GM18907 (cell line): ENCODE results near the gene SLC35F2.
"Not testable (repeated sequence)": the region's sequence is repeated elsewhere in the genome, so short reads cannot be mapped to it uniquely, and the experiment has no call there.

Source experiments
- ATAC-seq: cut with Tn5 transposase; IDR thresholded peaks from one replicate; pipeline ENCODE4 v1.9.1; 2021; ENCODE audit warnings: mild to moderate bottlenecking, moderate library complexity; ENCODE audit not compliant: unreplicated experiment

Gene SLC35F2, protein sequence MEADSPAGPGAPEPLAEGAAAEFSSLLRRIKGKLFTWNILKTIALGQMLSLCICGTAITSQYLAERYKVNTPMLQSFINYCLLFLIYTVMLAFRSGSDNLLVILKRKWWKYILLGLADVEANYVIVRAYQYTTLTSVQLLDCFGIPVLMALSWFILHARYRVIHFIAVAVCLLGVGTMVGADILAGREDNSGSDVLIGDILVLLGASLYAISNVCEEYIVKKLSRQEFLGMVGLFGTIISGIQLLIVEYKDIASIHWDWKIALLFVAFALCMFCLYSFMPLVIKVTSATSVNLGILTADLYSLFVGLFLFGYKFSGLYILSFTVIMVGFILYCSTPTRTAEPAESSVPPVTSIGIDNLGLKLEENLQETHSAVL

GRCh38 chr11:107858217-107859070 lies at the start of gene SLC35F2:
Gene SLC35F2 (minus strand): TSS chr11:107858787. CDS start chr11:107858767, 20 bp downstream.
- ATAC-seq, result peak; percentile 94

DNA sequence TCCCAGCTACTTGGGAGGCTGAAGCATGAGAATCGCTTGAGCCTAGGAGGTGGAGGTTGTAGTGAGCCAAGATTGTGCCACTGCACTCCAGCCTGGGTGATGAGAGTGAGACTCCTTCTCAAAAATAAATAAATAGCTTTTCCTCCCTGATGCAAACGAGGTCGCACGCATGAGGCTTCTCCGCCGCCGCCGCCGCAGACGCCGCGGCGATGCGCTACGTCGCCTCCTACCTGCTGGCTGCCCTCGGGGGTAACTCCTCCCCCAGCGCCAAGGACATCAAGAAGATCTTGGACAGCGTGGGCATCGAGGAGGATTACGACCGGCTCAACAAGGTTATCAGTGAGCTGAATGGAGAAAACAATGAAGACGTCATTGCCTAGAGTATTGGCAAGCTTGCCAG lies 49.6 kb upstream of the SLC35F2 start:
- ATAC-seq, result no peak

DNA sequence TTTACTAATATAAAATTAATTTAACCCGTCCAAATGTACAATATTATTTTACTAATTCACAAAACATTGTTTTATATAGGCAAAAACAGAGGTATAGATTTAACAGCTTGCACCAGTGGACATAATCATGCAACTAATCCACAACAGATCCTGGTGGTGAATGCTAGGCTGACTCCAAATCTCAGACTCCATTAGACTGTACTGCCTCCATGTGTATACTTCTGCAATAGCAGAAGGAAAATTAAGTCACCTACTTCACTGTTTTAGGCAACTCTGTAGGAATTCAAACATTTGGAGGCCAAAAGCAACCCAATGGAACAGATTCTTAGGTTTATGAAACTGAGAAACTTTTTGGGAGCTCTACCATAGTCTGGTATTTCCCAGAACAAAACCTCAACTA lies 39.7 kb upstream of the SLC35F2 start:
- ATAC-seq, result peak; percentile 78

- no peak for ATAC-seq
Measured at GRCh38 chr11:107882095-107882820, 23.7 kb upstream of the SLC35F2 start.

DNA sequence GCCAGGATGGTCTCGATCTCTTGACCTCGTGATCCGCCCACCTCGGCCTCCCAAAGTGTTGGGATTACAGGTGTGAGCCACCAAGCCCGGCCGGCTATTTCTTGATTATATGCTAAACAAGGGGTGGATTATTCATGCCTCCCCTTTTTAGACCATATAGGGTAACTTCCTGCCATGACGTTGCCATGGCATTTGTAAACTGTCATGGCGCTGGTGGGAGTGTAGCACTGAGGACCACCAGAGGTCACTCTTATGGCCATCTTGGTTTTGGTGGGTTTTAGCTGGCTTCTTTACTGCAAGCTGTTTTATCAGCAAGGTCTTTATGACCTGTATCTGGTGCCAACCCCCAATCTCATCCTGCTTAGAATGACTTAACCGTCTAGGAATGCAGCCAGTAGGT lies 22.9 kb upstream of the SLC35F2 start:
- not testable (repeated sequence) for ATAC-seq

DNA sequence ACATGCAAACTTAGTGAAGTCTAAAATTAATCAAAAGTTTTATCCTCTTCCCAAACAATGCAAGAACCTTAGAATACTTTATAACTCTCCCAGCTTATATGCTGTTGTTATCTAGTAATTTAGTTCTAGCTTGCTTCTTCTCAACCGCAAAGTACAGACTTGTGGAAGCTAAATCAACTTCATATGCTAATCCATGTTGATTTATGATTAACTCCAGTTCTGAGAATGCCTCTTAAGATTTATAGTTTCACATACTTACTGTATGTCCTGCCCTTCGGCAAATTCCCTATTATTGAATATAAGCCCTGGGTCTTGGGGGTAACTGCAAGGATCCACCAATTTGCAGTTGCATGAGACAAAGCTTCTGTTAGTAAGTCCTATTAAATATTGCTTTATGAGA lies 17.6 kb upstream of the SLC35F2 start:
- ATAC-seq, result no peak

DNA sequence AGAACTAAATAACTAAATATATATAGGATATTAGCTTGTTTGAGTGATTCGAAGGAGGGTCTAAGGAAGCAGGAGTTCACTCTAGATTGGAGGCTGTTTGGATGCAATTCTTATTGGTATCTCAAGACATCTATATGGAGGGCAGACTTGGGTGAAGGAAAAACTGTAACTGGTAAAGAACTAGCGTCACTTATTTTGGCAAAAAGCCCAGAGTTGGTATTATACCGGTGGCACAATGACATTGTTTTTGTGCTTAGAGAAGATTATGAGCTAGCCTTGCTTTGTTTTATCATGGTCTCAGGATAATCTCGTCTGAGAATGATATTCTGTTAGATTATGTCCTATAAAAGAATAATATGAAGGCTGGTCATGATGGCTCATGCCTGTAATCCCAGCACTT lies 6.0 kb upstream of the SLC35F2 start:
- ATAC-seq, result no peak

- ATAC-seq, result no peak
Measured at GRCh38 chr11:107860688-107861087, 2.1 kb upstream of the SLC35F2 start.

GRCh38 chr11:107860240-107860620 lies 1.6 kb upstream of the SLC35F2 start:
- ATAC-seq, result not testable (repeated sequence)

- ATAC-seq, result peak; percentile 23
Measured at GRCh38 chr11:107859459-107860239, 1.1 kb upstream of the SLC35F2 start.

- no peak for ATAC-seq
Measured at GRCh38 chr11:107857550-107858216, 904 bp downstream of the SLC35F2 start.

- no peak for ATAC-seq
Measured at GRCh38 chr11:107856981-107857517, 1.5 kb downstream of the SLC35F2 start.

DNA sequence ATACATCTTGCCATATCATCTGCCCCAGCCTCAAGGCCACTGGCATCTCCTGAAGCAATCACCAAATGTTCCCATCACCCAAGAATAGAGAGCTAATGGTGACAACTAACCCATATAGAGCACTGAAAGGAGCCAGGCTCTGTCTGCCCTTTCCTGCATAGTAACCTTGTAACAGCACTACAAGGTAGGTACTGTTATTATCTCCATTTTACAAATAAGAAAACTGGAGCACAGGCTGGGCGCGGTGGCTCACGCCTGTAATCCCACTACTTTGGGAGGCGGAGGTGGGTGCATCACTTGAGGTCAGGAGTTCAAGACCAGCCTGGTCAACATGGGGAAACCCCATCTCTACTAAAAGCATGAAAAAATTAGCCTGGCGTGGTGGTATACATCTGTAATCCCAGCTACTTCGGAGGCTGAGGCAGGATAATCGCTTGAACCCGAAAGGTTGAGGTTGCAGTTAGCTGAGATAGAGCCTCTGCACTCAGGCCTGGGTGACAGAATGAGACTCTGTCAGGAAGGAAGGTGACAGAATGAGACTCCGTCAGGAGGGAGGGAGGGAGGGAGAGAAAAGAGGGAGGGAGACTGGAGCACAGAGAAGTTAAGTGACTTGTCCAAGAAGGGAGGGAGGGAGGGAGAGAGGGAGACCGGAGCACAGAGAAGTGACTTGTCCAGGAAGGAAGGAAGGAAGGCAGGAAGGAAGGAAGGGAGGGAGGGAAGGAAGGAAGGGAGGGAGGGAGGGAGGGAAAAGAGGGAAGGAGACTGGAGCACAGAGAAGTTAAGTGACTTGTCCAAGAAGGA lies 2.2 kb downstream of the SLC35F2 start:
- no peak for ATAC-seq

GRCh38 chr11:107853070-107853469 lies 5.5 kb downstream of the SLC35F2 start:
- ATAC-seq, result no peak

GRCh38 chr11:107851704-107852310 lies 6.8 kb downstream of the SLC35F2 start:
- no peak for ATAC-seq

DNA sequence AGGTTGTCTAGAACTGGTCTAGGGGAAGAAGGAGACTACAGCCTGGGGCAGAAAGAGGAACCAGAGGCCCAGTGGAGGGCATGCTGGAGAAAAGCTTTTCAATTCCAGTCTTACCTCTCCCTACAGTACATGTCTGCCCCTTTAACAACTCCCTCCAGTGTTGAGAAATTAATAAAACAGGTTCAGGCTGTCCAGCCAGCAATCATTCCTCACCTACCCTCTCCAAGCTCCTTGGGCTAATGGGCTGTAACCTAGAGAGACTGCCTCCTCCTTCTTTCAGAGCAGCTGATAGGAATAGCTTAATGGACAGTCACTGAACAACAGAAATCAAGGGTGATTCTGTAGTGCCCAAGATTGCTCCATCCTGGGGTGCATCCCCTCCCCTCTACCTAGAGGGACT lies 8.8 kb downstream of the SLC35F2 start:
- ATAC-seq, result peak; percentile 36

DNA sequence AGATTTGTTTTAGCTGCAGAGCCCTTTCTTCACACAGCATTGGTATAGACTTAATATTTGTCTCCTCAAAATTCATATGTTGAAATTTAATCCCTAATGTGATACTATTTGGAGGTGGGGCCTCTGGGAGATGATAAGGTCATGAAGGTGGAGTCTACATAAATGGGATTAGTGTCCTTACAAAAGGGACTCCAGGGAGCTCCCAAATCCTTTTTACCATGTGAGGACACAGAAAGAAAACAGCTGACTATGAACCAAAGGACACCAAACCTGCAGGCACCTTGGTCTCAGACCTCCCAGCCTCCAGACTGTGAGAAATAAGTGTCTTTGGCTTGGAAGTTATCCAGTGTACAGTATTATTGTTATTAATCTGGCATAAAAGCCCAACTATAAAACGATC lies 10.2 kb downstream of the SLC35F2 start:
- ATAC-seq, result no peak

- no peak for ATAC-seq
Measured at GRCh38 chr11:107847184-107847583, 11.4 kb downstream of the SLC35F2 start.

DNA sequence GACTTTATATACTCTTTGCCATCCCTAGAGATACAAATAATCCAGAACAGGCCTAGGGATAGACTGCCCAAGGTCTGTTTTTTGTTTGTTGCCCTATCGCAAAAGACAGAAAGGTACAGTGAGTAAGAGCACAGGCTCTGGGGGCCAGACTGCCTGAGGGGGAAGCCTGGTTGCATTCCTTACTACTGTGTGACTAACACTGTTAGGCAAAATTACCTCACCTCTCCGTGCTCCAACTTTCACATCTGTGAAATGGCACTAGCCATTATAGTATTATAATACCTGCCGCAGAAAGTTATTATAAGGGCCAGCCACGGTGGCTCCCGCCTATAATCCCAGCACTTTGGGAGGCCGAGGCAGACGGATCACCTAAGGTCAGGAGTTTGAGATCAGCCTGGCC lies 14.5 kb downstream of the SLC35F2 start:
- ATAC-seq, result no peak
